HFFc6 (cell line): ENCODE data around the gene C1orf21. TPM values are rescaled to one million over a fixed set of nuclear protein-coding genes. Genes with fewer than 3 reads are reported as not detected.
A peak's percentile ranks its signal among the peaks of the same experiment; 100 is the strongest.

Experiments
- DNase-seq: peaks from one replicate; pipeline ENCODE4 v3.0.0-alpha.2; 2018
- H3K27ac Mint-ChIP-seq: 2 replicates; pipeline ENCODE4 v1.8.0; 2020; ENCODE audit warnings: mild to moderate bottlenecking, mixed read lengths
- H3K27me3 Mint-ChIP-seq: 2 replicates; pipeline ENCODE4 v1.8.0; 2021; ENCODE audit warnings: mild to moderate bottlenecking, moderate library complexity, mixed read lengths; ENCODE audit not compliant: insufficient read depth
- H3K36me3 Mint-ChIP-seq: 2 replicates; pipeline ENCODE4 v1.8.0; 2021; ENCODE audit warnings: low read depth, mixed read lengths
- H3K4me1 Mint-ChIP-seq: 2 replicates; pipeline ENCODE4 v1.8.0; 2020; ENCODE audit warnings: low read depth, mixed read lengths
- H3K4me3 Mint-ChIP-seq: 2 replicates; pipeline ENCODE4 v1.8.0; 2020; ENCODE audit warnings: mild to moderate bottlenecking, moderate library complexity, mixed read lengths
- H3K9me3 Mint-ChIP-seq: 2 replicates; pipeline ENCODE4 v1.8.0; 2020; ENCODE audit warnings: mild to moderate bottlenecking, mixed read lengths
- CTCF ChIP-seq: fragments of 200-600 bp; sonication (generic); IDR thresholded peaks from 2 replicates; pipeline ENCODE4 v1.5.0; 2021; ENCODE audit warnings: antibody characterized with exemption, mild to moderate bottlenecking
- total RNA-seq, 6 experiments: library from RNA; stranded (reverse); fragmentation: NEBNext Ultra II Directional; extraction: Animal tissue kit (Norgen Biotek cat#: 25700); gene quantifications; 2 replicates in 1 of 6; 3 replicates in 5 of 6; pipeline ENCODE4 v1.2.3, GENCODE V29; 2021

Gene C1orf21
- total RNA-seq, 6 experiments from 2014 or later: 4.0 to 10.2 (median 8.5) TPM

GRCh38 chr1:184583849-184584248 is 197.0 kb downstream of the C1orf21 start:
- no peak overlapping the region for H3K27ac Mint-ChIP-seq
- H3K36me3 Mint-ChIP-seq: peaks cover 11% of the 10 kb centered on the region
- TF ChIP-seq CTCF: no peak
- H3K27me3 Mint-ChIP-seq: 0 out of 2 replicates have a peak, but pooled peaks cover 2% of the 10 kb centered on the region
- H3K4me3 Mint-ChIP-seq: no peak overlapping the region
- no peaks in the 10 kb centered on the region for H3K4me1 Mint-ChIP-seq
- H3K9me3 Mint-ChIP-seq: peaks cover 7% of the 10 kb centered on the region
- DNase-seq: no peak

GRCh38 chr1:184588701-184589100 is 201.9 kb downstream of the C1orf21 start:
- H3K36me3 Mint-ChIP-seq: no peaks in the 10 kb centered on the region
- no peak overlapping the region for H3K4me3 Mint-ChIP-seq
- DNase-seq: no peak
- H3K9me3 Mint-ChIP-seq: no peaks in the 10 kb centered on the region
- H3K27me3 Mint-ChIP-seq: 0 out of 2 replicates have a peak, but pooled peaks cover 2% of the 10 kb centered on the region
- no peak for TF ChIP-seq CTCF
- H3K27ac Mint-ChIP-seq: no peak overlapping the region
- H3K4me1 Mint-ChIP-seq: peaks cover 8% of the 10 kb centered on the region

- TF ChIP-seq CTCF: no peak
- no peak overlapping the region for H3K4me3 Mint-ChIP-seq
- no peaks in the 10 kb centered on the region for H3K9me3 Mint-ChIP-seq
- H3K27ac Mint-ChIP-seq: no peak overlapping the region
- no peak for DNase-seq
- H3K36me3 Mint-ChIP-seq: no peaks in the 10 kb centered on the region
- H3K4me1 Mint-ChIP-seq: peaks cover 10% of the 10 kb centered on the region
- H3K27me3 Mint-ChIP-seq: no peaks in the 10 kb centered on the region
Observed at GRCh38 chr1:184590163-184590750, 203.4 kb downstream of the C1orf21 start.

GRCh38 chr1:184593597-184593996 is 206.8 kb downstream of the C1orf21 start:
- DNase-seq: no peak
- H3K4me1 Mint-ChIP-seq: peaks cover 35% of the 10 kb centered on the region
- no peaks in the 10 kb centered on the region for H3K27me3 Mint-ChIP-seq
- H3K36me3 Mint-ChIP-seq: no peaks in the 10 kb centered on the region
- no peak for TF ChIP-seq CTCF
- no peaks in the 10 kb centered on the region for H3K9me3 Mint-ChIP-seq
- H3K4me3 Mint-ChIP-seq: no peak overlapping the region
- no peak overlapping the region for H3K27ac Mint-ChIP-seq

GRCh38 chr1:184595596-184595995 is 208.8 kb downstream of the C1orf21 start:
- DNase-seq: peak; percentile 59
- no peaks in the 10 kb centered on the region for H3K9me3 Mint-ChIP-seq
- H3K27ac Mint-ChIP-seq: 0 out of 2 replicates have a peak overlapping the region, but pooled peaks have one; percentile 1
- H3K4me1 Mint-ChIP-seq: peaks cover 37% of the 10 kb centered on the region
- H3K4me3 Mint-ChIP-seq: no peak overlapping the region
- H3K27me3 Mint-ChIP-seq: no peaks in the 10 kb centered on the region
- TF ChIP-seq CTCF: no peak
- H3K36me3 Mint-ChIP-seq: no peaks in the 10 kb centered on the region
